Pancreas (tissue), 10 donors: ENCODE data around the gene DDO. TPM values are rescaled to one million over a fixed set of nuclear protein-coding genes. Genes with fewer than 3 reads are reported as not detected.

Source experiments
- ATAC-seq, 4 donors: fragments of 200-7000 bp; cut with Tn5 transposase; one replicate each; pipeline versions ENCODE4 v1.8.0 to v1.9.1; 2020; ENCODE audit warnings: mild to moderate bottlenecking in 4 of 4, moderate library complexity in 4 of 4
- DNase-seq, 6 donors: peaks; one replicate each; pipeline ENCODE4 v3.0.0-alpha.2; 2020
- FAIRE-seq: peaks from 2 replicates; lab custom pipeline; 2012; peaks lifted over from hg19 to GRCh38; lab: Jason Lieb, UNC
- H3K27ac ChIP-seq, 4 donors: fragments of 200-600 bp; sonication (generic); 1 replicate in 3 of 4; 2 replicates in 1 of 4; pipeline versions ENCODE4 v1.5.0 to v1.8.0; 2020
- H3K27me3 ChIP-seq, 4 donors: fragments of 200-600 bp; one replicate each; pipeline ENCODE4 v1.8.0; 2021
- H3K36me3 ChIP-seq, 3 donors: fragments of 200-600 bp; sonication (generic) in 1 of 3; one replicate each; pipeline versions ENCODE4 v1.5.0 to v1.8.0; 2020 to 2021
- H3K4me1 ChIP-seq, 3 donors: fragments of 200-600 bp; one replicate each; pipeline ENCODE4 v1.8.0; 2021
- H3K4me3 ChIP-seq, 4 donors: fragments of 200-600 bp; sonication (generic) in 2 of 4; one replicate each; pipeline versions ENCODE4 v1.5.0 to v1.8.0; 2020 to 2021
- H3K9me3 ChIP-seq, 4 donors: fragments of 200-600 bp; one replicate each; pipeline ENCODE4 v1.8.0; 2021
- CTCF ChIP-seq, 4 donors: fragments of 200-600 bp; sonication (generic) in 3 of 4; IDR thresholded peaks; one replicate each; pipeline versions ENCODE4 v1.5.0 to v1.8.0; 2021; ENCODE audit warnings: antibody characterized with exemption in 4 of 4
- WGBS, 2 donors: extraction: QIAGEN DNeasy Blood & Tissue Kit; methylation state at CpG; one replicate each; pipeline ENCODE4 v1.1.7; 2013; 5-methylcytosine and 5-hydroxymethylcytosine counted together
- intact Hi-C, 3 donors: fragments of 100-400 bp; cut with DNase I; formaldehyde crosslinking; loops; one replicate each; pipeline versions ENCODE4 v1.11.1 to v1.14.2; 2022
- polyA plus RNA-seq, 2 donors: library from polyadenylated mRNA; stranded (reverse); fragments of 200-250 nt; gene quantifications; one replicate each; pipeline ENCODE4 v1.2.3, GENCODE V29; 2013
- total RNA-seq, 6 donors: library from RNA; stranded (reverse); fragmentation: NEBNext Ultra II Directional in 4 of 6; extraction: Animal tissue kit (Norgen Biotek cat#: 25700) in 4 of 6; gene quantifications; one replicate each; pipeline versions ENCODE4 v1.2.1 to v1.2.4, GENCODE V29; 2021 to 2023
- donor health status: healthy with polysubstance abuse.
- donor health status: DM: no; HTN: no; CAD: no; lungs with moderate emphysema.
- donor health status: DM: no; HTN: no; CAD: no.
- donor health status: control.
- donor health status: control.
- donor health status: Bipolar disorder and iron deficiency.
- donor health status: DM: yes; HTN: yes; CAD: no.
- donor health status: DM: no; HTN: no; CAD: no.
- donor health status: DM: no; HTN: no; CAD: no.
- donor health status: DM: yes; HTN: yes; CAD: no.

The DDO gene
- total and polyA plus RNA-seq, 8 donors, result 1.0 to 3.8 (median 1.4) TPM

- Histone ChIP-seq H3K27ac (no peak overlapping the region), H3K9me3 (no peaks in the 10 kb centered on the region), H3K36me3 (no peaks in the 10 kb centered on the region), H3K4me3 (no peak overlapping the region), H3K4me1 (peaks cover 0 to 3% (median 0%) of the 10 kb centered on the region in 3 donors), H3K27me3 (no peaks in the 10 kb centered on the region)
- TF ChIP-seq CTCF (IDR thresholded peaks at IDR 0.05), result no peak
- FAIRE-seq, result no peak
- intact Hi-C loops, result no loop called here
- no peak for DNase-seq
- WGBS, 2 donors, result 85 to 90% methylated on average over 3 of the region's 3 CpGs
- ATAC-seq, result no peak
These were observed 51.6 kb downstream of the DDO start for GRCh38 chr6:110363748-110364147.

- no peak for TF ChIP-seq CTCF (IDR thresholded peaks at IDR 0.05)
- ATAC-seq (peak in 3 of 4 donors; percentile 55 to 58 (median 56)), DNase-seq (peak in 1 of 6 donors; percentile 19), FAIRE-seq (no peak)
- no peaks in the 10 kb centered on the region for H3K27me3 ChIP-seq
- no peak overlapping the region for H3K4me3 ChIP-seq
- WGBS, 2 donors, result 31 to 37% methylated on average over 3 of the region's 3 CpGs
- H3K4me1 ChIP-seq, result peaks cover 0 to 4% (median 0%) of the 10 kb centered on the region in 3 donors
- H3K27ac ChIP-seq, result peak overlapping the region in 2 of 4 donors; percentile 9 to 54
- H3K36me3 ChIP-seq, result no peaks in the 10 kb centered on the region
- H3K9me3 ChIP-seq, result no peaks in the 10 kb centered on the region
- intact Hi-C loops, result no loop called here
These were observed 54.7 kb downstream of the DDO start for GRCh38 chr6:110360676-110361075.

GRCh38 chr6:110359556-110359955, 55.8 kb downstream of the DDO start:
- ATAC-seq (no peak), DNase-seq (no peak), FAIRE-seq (no peak)
- Histone ChIP-seq H3K4me3 (no peak overlapping the region), H3K27ac (peak overlapping the region in 2 of 4 donors; percentile 37 to 68), H3K4me1 (peaks cover 0 to 4% (median 0%) of the 10 kb centered on the region in 3 donors), H3K36me3 (no peaks in the 10 kb centered on the region), H3K27me3 (no peaks in the 10 kb centered on the region), H3K9me3 (no peaks in the 10 kb centered on the region)
- intact Hi-C loops, result no loop called here
- WGBS, 2 donors, result 74 to 81% methylated on average over 5 of the region's 5 CpGs
- no peak for TF ChIP-seq CTCF (IDR thresholded peaks at IDR 0.05)

- H3K27me3 ChIP-seq, result no peaks in the 10 kb centered on the region
- WGBS, 2 donors, result 45 to 54% methylated on average over 13 of the region's 13 CpGs
- no peak for TF ChIP-seq CTCF (IDR thresholded peaks at IDR 0.05)
- H3K9me3 ChIP-seq, result no peaks in the 10 kb centered on the region
- FAIRE-seq (no peak), DNase-seq (no peak), ATAC-seq (no peak)
- H3K36me3 ChIP-seq, result no peaks in the 10 kb centered on the region
- H3K27ac ChIP-seq, result peak overlapping the region; percentile 57 to 85 (median 71)
- intact Hi-C loops, result no loop called here
- H3K4me1 ChIP-seq, result peaks cover 0 to 4% (median 0%) of the 10 kb centered on the region in 3 donors
- H3K4me3 ChIP-seq, result peak overlapping the region; percentile 44 to 65 (median 52)
These were observed 56.7 kb downstream of the DDO start for GRCh38 chr6:110358553-110359160.
